Measurements from ENCODE around the gene SFTPD. TPM values are rescaled to one million over a fixed set of nuclear protein-coding genes. Genes with fewer than 3 reads are reported as not detected.

Gene SFTPD
- total and polyA plus RNA-seq, 7 donors, result 0.28 to 3.4 (median 1.1) TPM; not detected in 4

GRCh38 chr10:79947083-79947415 lies 1.9 kb downstream of the SFTPD start:
- Histone ChIP-seq H3K36me3 (no peaks in the 10 kb centered on the region), H3K9me3 (peaks cover 0 to 3% (median 1%) of the 10 kb centered on the region in 4 donors), H3K4me3 (no peak overlapping the region), H3K27me3 (no peaks in the 10 kb centered on the region), H3K27ac (no peak overlapping the region), H3K4me1 (no peaks in the 10 kb centered on the region)
- no peak for TF ChIP-seq EP300 (IDR thresholded peaks at IDR 0.05)
- no peak for TF ChIP-seq POLR2AphosphoS5 (IDR thresholded peaks at IDR 0.05)
- TF ChIP-seq CTCF (IDR thresholded peaks at IDR 0.05), result no peak
- TF ChIP-seq POLR2A (IDR thresholded peaks at IDR 0.05), result no peak
- peak; percentile 44 for DNase-seq
- 27 to 62% methylated on average over 2 of the region's 2 CpGs for WGBS, 2 donors
- intact Hi-C loops (cut with DNase I), result no loop called here

DNA sequence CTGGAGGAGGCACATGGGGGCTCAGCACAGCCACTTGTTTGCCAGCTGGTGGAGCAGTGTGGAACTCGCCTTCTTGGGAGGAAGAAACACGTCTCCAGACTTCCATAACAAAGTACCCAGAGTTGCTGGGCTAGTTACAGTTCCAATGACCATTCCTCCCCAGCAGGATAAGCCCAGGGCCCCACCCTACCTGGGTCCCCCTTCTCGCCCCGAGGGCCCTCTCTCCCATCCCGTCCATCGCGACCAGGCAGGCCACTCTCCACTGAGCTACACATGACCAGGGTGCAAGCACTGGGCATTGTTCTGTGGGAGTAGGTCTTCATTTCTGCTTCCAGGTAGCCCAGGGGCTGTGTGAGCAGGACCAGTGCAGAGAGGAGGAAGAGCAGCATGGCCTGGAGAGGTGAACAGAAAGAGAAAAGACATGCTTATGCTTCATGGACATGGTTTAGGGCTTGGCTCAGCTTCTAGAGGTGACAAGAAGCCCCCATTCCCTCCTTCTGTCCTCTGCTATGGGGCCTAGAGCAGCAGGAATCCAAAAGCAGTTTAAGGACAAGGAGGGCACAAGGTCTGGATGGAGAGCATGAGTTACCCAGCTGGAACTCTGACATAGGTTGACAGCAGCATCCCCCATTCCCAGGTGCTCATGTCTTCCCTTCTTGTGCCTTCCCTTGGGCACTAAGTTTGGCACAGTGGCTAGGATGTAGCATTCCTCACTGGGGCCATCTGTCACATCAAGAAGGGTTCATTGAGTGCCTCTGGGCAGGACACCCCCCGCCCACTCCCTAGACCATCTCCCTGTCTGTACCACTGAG lies 2.4 kb downstream of the SFTPD start:
- WGBS, 2 donors, result 84 to 89% methylated on average over 8 of the region's 8 CpGs
- TF ChIP-seq EP300 (IDR thresholded peaks at IDR 0.05) (no peak), POLR2AphosphoS5 (IDR thresholded peaks at IDR 0.05) (no peak), POLR2A (IDR thresholded peaks at IDR 0.05) (no peak), CTCF (IDR thresholded peaks at IDR 0.05) (no peak)
- Histone ChIP-seq H3K27me3 (no peaks in the 10 kb centered on the region), H3K4me3 (no peak overlapping the region), H3K9me3 (peaks cover 0 to 3% (median under 1%) of the 10 kb centered on the region in 4 donors), H3K27ac (no peak overlapping the region), H3K36me3 (no peaks in the 10 kb centered on the region), H3K4me1 (no peaks in the 10 kb centered on the region)
- intact Hi-C loops (cut with DNase I), result no loop called here
- no peak for DNase-seq

DNA sequence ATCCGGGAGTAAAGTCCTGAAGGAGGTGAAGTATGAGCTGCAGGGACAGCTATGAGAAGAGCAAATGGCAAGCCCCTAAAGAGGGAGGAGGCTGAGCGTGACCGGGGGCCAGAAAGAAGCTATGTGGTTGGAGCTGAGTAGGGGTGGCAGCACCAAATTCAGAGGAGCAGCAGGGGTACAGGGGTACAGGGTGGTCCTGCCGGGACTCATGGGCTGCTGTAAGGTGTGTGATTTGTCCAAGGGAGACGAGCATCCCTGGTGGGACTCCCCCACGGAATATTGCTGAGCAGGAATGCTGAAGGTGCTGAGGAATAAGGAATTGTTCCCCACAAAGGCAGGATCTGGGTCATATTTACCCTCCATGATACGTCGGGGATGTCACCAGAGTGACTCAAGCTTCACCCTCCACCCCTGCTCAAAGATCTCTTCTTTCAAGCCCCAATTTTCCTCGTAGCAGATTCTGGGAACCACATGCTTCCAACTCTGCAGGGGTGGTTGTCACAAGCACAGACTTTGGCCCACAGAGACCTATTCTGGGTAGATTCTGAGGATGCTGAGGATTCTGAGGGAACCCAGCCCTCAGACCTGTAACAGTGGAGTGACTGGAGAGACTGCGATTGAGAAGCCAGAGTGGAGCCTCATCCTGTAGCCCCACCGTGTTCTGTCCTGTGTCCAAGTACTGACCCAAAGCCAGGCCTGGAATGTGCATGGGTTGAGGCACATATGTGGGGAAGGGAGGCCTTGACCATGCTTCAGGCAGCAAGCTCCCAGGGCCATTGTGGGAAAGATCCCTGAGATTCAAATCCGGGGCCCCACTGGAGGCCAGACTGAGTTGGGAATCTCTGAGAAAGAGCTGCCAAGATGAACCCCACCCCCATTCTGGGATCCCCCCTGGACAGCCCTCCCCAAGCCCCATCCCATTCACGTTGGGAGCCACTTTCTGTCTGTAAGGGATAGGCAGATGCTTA lies 4.2 kb downstream of the SFTPD start:
- DNase-seq, result peak; percentile 30
- Histone ChIP-seq H3K36me3 (no peaks in the 10 kb centered on the region), H3K4me1 (no peaks in the 10 kb centered on the region), H3K27me3 (no peaks in the 10 kb centered on the region), H3K27ac (no peak overlapping the region), H3K9me3 (no peaks in the 10 kb centered on the region), H3K4me3 (no peak overlapping the region)
- no peak for TF ChIP-seq POLR2AphosphoS5 (IDR thresholded peaks at IDR 0.05)
- WGBS, 2 donors, result 79 to 82% methylated on average over 13 of the region's 13 CpGs
- intact Hi-C loops (cut with DNase I), result no loop called here

GRCh38 chr10:79943871-79944270 lies 5.0 kb downstream of the SFTPD start:
- Histone ChIP-seq H3K27me3 (no peaks in the 10 kb centered on the region), H3K27ac (no peak overlapping the region), H3K4me1 (no peaks in the 10 kb centered on the region), H3K36me3 (no peaks in the 10 kb centered on the region), H3K9me3 (no peaks in the 10 kb centered on the region), H3K4me3 (no peak overlapping the region)
- WGBS, 2 donors, result 92 to 93% methylated on average over 2 of the region's 2 CpGs
- intact Hi-C loops (cut with DNase I), result no loop called here
- no peak for TF ChIP-seq CTCF (IDR thresholded peaks at IDR 0.05)
- TF ChIP-seq EP300 (IDR thresholded peaks at IDR 0.05), result no peak
- TF ChIP-seq POLR2AphosphoS5 (IDR thresholded peaks at IDR 0.05), result no peak
- TF ChIP-seq POLR2A (IDR thresholded peaks at IDR 0.05), result no peak
- no peak for DNase-seq
